K562 (cell line): ENCODE data around the gene BRD4. TPM values are rescaled to one million over a fixed set of nuclear protein-coding genes. Genes with fewer than 3 reads are reported as not detected.
A peak's percentile ranks its signal among the peaks of the same experiment; 100 is the strongest.

Source experiments
- ATAC-seq: fragments of 200-7000 bp; cut with Tn5 transposase; 3 replicates; pipeline ENCODE4 v1.9.1; 2020; ENCODE audit warnings: moderate library complexity
- BruUV-seq: library from RNA; stranded (reverse); fragments of 400-500 nt; replicated peaks from 2 replicates; lab custom pipeline; 2021; lab: Mats Ljungman, UMichigan
- CTCF ChIA-PET: fragments of 300-600 bp; formaldehyde crosslinking; extraction: SDS; loops from one replicate; lab custom pipeline; 2021; ENCODE audit warnings: low intra/inter-chr PET ratio; lab: Yijun Ruan, JAX
- POLR2A ChIA-PET: fragments of 300-600, 350-650 bp; sonication (Branson Sonifier 250); formaldehyde crosslinking; extraction: SDS; loops from one replicate; lab custom pipeline; 2021; ENCODE audit warnings: antibody characterized with exemption, inconsistent platforms; lab: Yijun Ruan, JAX
- DNase-seq, 4 experiments: peaks; one replicate each; pipeline versions ENCODE4 v3.0.0 to v3.0.0-alpha.2; 2011 to 2018; ENCODE audit warnings: low spot score in 3 of 4, mixed read lengths in 3 of 4; ENCODE audit errors: extremely low read depth in 1 of 4
- FAIRE-seq: peaks from 2 replicates; lab custom pipeline; 2011; peaks lifted over from hg19 to GRCh38; lab: Jason Lieb, UNC
- H2AFZ ChIP-seq: 2 replicates; pipeline ENCODE4 v1.6.0; 2011; ENCODE audit warnings: low read depth, low read length, control low read depth, inconsistent platforms
- H3K27ac ChIP-seq: fragments of 200-600 bp; 3 replicates; pipeline ENCODE4 v1.8.0; 2011; ENCODE audit warnings: low read depth, mild to moderate bottlenecking, control low read depth, inconsistent platforms, low read length, moderate library complexity, mixed read lengths; ENCODE audit errors: extremely low read depth
- H3K27me3 ChIP-seq, 2 experiments: fragments of 300-600 bp in 1 of 2; 2 replicates in 1 of 2; 3 replicates in 1 of 2; pipeline versions ENCODE4 v1.6.0 to v1.8.0; 2011; ENCODE audit warnings: inconsistent platforms in 2 of 2, low read length in 2 of 2, mild to moderate bottlenecking in 1 of 2, mixed read lengths in 1 of 2, moderate library complexity in 1 of 2; ENCODE audit not compliant: control insufficient read depth in 2 of 2, insufficient read depth in 2 of 2
- H3K36me3 ChIP-seq: fragments of 300-600 bp; 3 replicates; pipeline ENCODE4 v1.8.0; 2011; ENCODE audit warnings: mild to moderate bottlenecking, low read length, inconsistent platforms; ENCODE audit not compliant: control insufficient read depth, insufficient read depth
- H3K4me1 ChIP-seq, 2 experiments: fragments of 200-600 bp in 1 of 2; replicated peaks in 1 of 2; 2 replicates in 1 of 2; 3 replicates in 1 of 2; pipeline versions ENCODE4 v1.5.1 to v1.8.0; 2011; ENCODE audit warnings: inconsistent platforms in 2 of 2, low read length in 2 of 2, mild to moderate bottlenecking in 1 of 2, mixed read lengths in 1 of 2, moderate library complexity in 1 of 2; ENCODE audit not compliant: control insufficient read depth in 2 of 2, insufficient read depth in 2 of 2
- H3K4me2 ChIP-seq: 2 replicates; pipeline ENCODE4 v1.6.1; 2011; ENCODE audit warnings: low read length, control low read depth, inconsistent platforms, mixed read lengths; ENCODE audit not compliant: insufficient read depth
- H3K4me3 ChIP-seq: fragments of 200-600 bp; sonication (generic), shearing (Covaris generic); 2 replicates; pipeline ENCODE4 v1.5.1; 2016; ENCODE audit warnings: control low read depth, inconsistent platforms
- H3K79me2 ChIP-seq: fragments of 200-600 bp; 3 replicates; pipeline ENCODE4 v1.8.0; 2011; ENCODE audit warnings: low read length, inconsistent platforms; ENCODE audit not compliant: control insufficient read depth, insufficient read depth
- H3K9ac ChIP-seq, 2 experiments: 2 replicates each; pipeline versions ENCODE4 v1.6.0 to v1.6.1; 2011; ENCODE audit warnings: low read depth in 2 of 2, low read length in 2 of 2, control low read depth in 1 of 2, inconsistent platforms in 1 of 2, mild to moderate bottlenecking in 1 of 2, mixed read lengths in 1 of 2; ENCODE audit not compliant: insufficient read depth in 1 of 2
- H3K9me1 ChIP-seq: one replicate; pipeline ENCODE4 v1.6.0; 2011; ENCODE audit warnings: inconsistent platforms, mild to moderate bottlenecking, low read length, moderate library complexity; ENCODE audit not compliant: control insufficient read depth, insufficient read depth
- H3K9me3 ChIP-seq: replicated peaks from 2 replicates; pipeline ENCODE4 v1.5.1; 2011; ENCODE audit warnings: low read depth, low read length, inconsistent platforms; ENCODE audit not compliant: control insufficient read depth, insufficient read depth
- H4K20me1 ChIP-seq: replicated peaks from 2 replicates; pipeline ENCODE4 v1.6.1; 2011; ENCODE audit warnings: low read length, inconsistent platforms, mixed read lengths; ENCODE audit not compliant: control insufficient read depth, insufficient read depth
- C11orf30 ChIP-seq: fragments of 450-650 bp; IDR thresholded peaks from 2 replicates; pipeline ENCODE4 v1.6.1; 2016; ENCODE audit warnings: low read depth, mild to moderate bottlenecking
- EWSR1 ChIP-seq: fragments of 450-650 bp; IDR thresholded peaks from 2 replicates; pipeline ENCODE4 v1.6.1; 2018; ENCODE audit warnings: borderline replicate concordance, mild to moderate bottlenecking, low read depth, moderate library complexity; ENCODE audit not compliant: partially characterized antibody
- MAFG ChIP-seq: fragments of 450-650 bp; conservative IDR thresholded peaks from 2 replicates; pipeline ENCODE4 v1.6.1; 2016; ENCODE audit warnings: missing genetic modification characterization, missing compliant biosample characterization
- ZNF316 ChIP-seq: fragments of 450-650 bp; IDR thresholded peaks from 2 replicates; pipeline ENCODE4 v1.6.1; 2016
- WGBS: fragments of 100-300 bp; shearing (Covaris generic); methylation state at CpG from one replicate; pipeline ENCODE4 v1.1.6; 2016; ENCODE audit warnings: low coverage, mixed read lengths; ENCODE audit not compliant: insufficient coverage; ENCODE audit errors: missing lambda C conversion rate; 5-methylcytosine and 5-hydroxymethylcytosine counted together
- in situ Hi-C: fragments of 300-500 bp; cut with MboI; formaldehyde crosslinking; loops from 4 replicates; pipeline ENCODE4 v1.15.0; 2018; ENCODE audit warnings: inconsistent platforms, mixed read lengths
- intact Hi-C: fragments of 100-400 bp; cut with micrococcal nuclease; formaldehyde crosslinking; loops from 2 replicates; pipeline ENCODE4 v1.14.2; 2022
- polyA plus RNA-seq, 8 experiments: library from polyadenylated mRNA; depleted of rRNA in 4 of 8; stranded (reverse) in 5 of 8; unstranded in 3 of 8; fragments of >200 nt; fragmentation: Nextera tagmentation in 2 of 8; fragmentation: Illumina TruSeq in 1 of 8; extraction: Ambion mirVana in 2 of 8; extraction: Trizol in 1 of 8; gene quantifications; 2 replicates each; pipeline versions ENCODE4 v1.2.1 to v1.2.3, GENCODE V29; 2011 to 2014; ENCODE audit warnings: inconsistent platforms in 1 of 8, missing spikeins in 1 of 8
- total RNA-seq, 7 experiments: library from RNA; depleted of rRNA in 6 of 7; stranded (reverse); fragments of >200 nt in 6 of 7; fragmentation: Illumina TruSeq in 2 of 7; extraction: Trizol in 2 of 7; gene quantifications; 2 replicates each; pipeline versions ENCODE4 v1.2.1 to v1.2.3, GENCODE V29; 2011 to 2021; ENCODE audit warnings: low replicate concordance in 1 of 7
- TF ChIP-seq, protein P1 (sequence below): fragments of 250-450 bp; sonication (Bioruptor Pico); IDR thresholded peaks from 2 replicates; pipeline ENCODE4 v1.5.0; 2020; ENCODE audit warnings: mild to moderate bottlenecking

BRD4 gene
- total and polyA plus RNA-seq, 9 of the 15 experiments (the other 6 are each of a cell fraction or from before 2014, with no cell fraction given), result 1.8 to 105 (median 15.6) TPM

DNA sequence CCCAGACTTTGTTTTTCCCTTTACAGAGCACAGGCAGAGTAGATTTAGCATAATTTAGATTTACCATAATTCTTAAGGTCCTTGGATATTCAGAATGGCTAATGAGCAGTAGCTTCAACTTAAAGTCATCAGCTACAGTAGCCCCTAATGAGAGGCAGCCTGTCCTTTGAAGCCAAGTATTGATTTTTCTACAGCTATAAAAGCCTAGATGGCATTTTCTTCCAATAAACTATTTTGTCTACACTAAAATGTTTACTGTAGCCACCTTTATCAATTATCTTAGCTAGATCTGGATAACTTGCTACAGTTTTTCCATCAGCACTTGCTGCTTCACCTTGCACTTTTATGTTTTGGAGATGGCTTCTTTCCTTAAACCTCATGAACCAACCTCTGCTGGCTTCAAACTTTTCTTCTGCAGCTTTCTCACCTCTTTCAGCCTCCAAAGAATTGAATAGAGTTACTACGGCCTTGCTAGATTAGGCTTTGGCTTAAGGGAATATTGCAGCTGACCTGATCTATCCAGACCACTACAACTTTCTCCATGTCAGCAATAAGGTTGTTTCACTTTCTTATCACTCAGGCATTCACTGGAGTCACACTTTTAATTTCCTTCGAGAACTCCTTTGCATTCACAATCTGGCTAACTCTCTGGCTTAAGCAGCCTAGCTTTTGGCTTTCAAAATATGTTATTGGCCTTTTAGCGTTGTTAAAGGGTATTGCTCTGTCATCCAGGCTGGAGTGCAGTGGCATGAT lies 26.6 kb downstream of the BRD4 start:
- peaks cover 5% of the 10 kb centered on the region for H3K9me1 ChIP-seq
- TF ChIP-seq ZNF316, result peak; percentile 58; the same call in 1 of the 2 replicates
- peak; percentile 54; the same call in 1 of the 2 replicates for TF ChIP-seq C11orf30
- TF ChIP-seq, protein P1, sequence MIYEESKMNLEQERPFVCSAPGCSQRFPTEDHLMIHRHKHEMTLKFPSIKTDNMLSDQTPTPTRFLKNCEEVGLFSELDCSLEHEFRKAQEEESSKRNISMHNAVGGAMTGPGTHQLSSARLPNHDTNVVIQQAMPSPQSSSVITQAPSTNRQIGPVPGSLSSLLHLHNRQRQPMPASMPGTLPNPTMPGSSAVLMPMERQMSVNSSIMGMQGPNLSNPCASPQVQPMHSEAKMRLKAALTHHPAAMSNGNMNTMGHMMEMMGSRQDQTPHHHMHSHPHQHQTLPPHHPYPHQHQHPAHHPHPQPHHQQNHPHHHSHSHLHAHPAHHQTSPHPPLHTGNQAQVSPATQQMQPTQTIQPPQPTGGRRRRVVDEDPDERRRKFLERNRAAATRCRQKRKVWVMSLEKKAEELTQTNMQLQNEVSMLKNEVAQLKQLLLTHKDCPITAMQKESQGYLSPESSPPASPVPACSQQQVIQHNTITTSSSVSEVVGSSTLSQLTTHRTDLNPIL (CRISPR knock-in tag), result no peak
- 0 out of 2 replicates have a peak, but pooled peaks have one; percentile 10 for TF ChIP-seq MAFG (tag)
- TF ChIP-seq EWSR1, result no peak
- H3K36me3 ChIP-seq, result peaks cover 13% of the 10 kb centered on the region; the same call in 1 of the 3 replicates
- peaks cover 50% of the 10 kb centered on the region for H4K20me1 ChIP-seq
- POLR2A ChIA-PET, result interaction anchor here (0.6 to 2.0 kb wide), 8 partner anchors 8 to 118 kb away, joined by 3 to 7 read pairs (median 5); no protein-coding TSS in a partner anchor
- BruUV-seq, result TSS peak; percentile 21
- no peak overlapping the region for H3K9ac ChIP-seq
- H3K27ac ChIP-seq, result no peak overlapping the region
- H3K4me1 ChIP-seq, result peaks cover 2 to 21% of the 10 kb centered on the region in 2 experiments; a peak in 3 of 5 replicates
- no peak for DNase-seq
- no peaks in the 10 kb centered on the region for H3K27me3 ChIP-seq
- intact Hi-C loops (no loop called here), in situ Hi-C loops (no loop called here)
- 85% methylated on average over 3 of the region's 3 CpGs for WGBS
- no peak overlapping the region for H3K4me2 ChIP-seq
- ATAC-seq, result no peak
- CTCF ChIA-PET, result no interaction called here
- no peaks in the 10 kb centered on the region; the same call in 1 of the 2 replicates for H3K9me3 ChIP-seq
- H3K79me2 ChIP-seq, result peaks cover 98% of the 10 kb centered on the region
- no peak overlapping the region for H3K4me3 ChIP-seq
- H2AFZ ChIP-seq, result no peak overlapping the region
- no peak for FAIRE-seq
